ENCODE data around the gene SLC25A47.
"Not testable (repeated sequence)": the region's sequence is repeated elsewhere in the genome, so short reads cannot be mapped to it uniquely, and the experiment has no call there.

Gene SLC25A47

DNA sequence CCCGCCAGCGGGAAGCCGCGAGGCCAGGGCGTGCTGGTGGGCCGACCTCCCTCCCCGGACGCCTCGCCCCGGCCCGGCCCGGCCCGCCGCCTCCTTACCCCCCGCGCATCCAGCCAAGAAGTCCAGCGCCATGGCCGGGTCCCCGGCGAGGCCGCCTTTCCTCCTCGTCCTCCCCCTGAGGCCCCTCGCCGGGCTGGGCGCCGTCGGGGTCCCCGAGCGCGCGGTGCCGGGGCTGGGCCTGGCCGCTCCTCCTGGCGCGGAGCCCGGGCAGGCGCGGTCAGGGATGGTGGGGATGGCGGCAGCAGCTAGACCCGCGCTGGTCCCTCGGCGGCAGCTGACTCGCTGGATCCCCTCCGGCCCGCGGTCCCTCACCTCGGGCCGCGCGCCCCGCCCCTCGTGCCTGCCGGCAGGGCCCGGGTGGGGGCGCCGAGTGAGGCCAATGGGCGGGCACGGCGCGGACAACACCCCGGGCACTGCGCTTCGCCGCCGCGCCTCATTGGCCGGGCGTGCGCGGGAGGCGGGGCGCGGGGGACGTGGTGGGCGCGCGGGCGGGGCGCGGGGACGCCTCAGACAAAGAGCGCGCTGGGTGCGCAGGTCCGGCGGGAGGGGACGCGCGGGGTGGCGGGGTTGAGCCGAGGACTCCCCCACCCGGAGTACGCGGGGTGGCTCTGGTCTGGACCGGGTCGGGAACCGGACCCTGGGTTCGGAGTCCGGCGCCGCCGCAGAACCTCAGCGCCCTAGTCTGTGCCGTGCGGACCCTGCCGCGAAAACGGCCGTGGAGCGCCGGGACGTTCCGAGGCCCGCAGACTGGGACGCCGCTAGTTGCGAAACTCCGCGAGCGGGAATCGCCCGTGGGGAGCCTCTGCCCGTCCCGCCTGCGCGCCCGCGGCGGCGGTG is 16.8 kb upstream of the SLC25A47 start, which contains the start of gene SLC25A29:
TSS of gene SLC25A29 (minus strand) at position 344 of the 897 bp plus-strand sequence. CDS start at position 132, 212 bp downstream.
- DNase-seq = peak; percentile 81

DNA sequence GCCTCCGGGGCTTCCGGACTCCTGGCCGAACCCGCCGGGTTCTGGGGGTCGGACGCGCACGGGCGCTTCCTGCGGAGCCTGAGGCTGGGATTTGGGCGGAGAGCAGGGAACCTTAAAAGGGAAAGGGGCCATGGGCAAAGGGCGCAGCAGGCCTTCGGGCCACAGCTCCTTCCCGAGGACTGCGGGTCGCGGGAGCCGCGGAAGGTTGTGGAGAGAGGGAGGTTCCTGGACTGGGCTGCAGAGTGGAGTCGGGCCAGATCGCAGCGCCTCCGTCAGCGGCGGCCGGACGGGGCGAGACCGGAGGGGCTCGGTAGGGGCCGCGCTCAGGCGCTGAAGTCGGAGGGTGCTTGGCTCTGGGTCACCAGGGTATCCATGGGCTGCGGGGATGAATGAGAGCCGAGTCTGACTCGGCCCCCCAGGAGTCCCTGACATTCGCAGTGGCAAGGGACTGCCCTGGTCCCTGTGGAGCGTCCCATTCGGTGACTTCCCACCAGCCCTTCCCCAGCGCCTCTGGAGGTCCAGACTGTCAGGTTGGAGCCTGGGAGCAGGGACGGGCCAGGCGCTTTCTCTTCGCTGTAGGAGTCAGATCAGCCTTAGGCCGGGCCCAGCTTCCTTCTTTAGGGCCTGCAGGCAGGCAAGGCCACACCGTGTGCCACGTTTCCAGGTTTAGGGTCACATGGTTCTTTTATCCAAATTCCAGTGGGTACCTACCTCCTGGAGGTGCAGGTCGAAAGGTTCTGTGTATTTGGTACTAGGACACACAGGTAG is 16.0 kb upstream of the SLC25A47 start:
- DNase-seq = no peak

DNA sequence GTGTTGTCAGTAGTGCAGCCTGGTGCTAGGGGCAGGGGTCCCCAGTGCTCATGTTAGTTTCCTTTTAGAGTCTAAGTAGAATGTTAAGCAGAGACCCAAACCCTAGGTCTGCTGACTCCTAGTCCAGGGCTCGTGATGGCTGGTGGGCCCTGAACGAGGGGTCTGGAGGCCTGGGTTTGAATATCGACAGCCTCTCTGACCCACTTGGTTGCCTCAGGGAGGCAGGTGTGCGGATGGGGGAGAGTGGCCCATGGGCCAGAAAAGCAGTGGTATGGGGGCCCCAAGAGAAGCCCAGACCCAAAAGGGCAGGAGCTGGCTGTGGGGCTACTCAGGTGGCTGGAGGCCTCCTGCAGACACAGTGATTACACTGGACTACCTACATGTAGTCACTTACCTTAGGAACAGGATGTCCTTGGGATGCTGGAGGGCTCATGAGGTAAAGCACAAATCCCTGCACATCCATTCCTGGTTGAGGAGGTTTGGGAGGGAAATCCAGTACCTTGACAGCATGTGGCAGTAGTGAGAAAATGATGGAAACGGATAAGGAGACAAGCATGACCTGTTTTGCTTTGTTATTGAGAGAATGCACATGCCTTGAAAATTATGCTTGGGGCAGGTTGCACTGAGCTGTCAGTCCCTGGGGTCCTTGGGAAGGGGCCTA is 15.2 kb upstream of the SLC25A47 start:
- DNase-seq = no peak

DNA sequence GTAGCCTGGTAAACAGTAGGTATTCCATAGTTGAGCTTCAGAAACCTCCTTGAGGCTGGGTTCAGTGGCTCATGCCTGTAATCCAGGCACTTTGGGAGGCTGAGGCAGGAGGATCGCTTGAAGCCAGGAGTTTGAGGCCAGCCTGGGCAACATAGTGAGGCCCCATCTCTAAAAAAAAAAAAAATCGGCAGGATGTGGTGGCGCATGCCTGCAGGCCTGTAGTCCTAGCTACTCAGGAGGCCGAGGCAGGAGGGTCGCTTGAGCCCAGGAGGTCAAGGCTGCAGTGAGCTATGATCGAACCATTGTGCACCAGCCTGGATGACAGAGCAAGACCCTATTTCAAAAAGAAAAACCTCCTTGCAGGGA is 14.7 kb upstream of the SLC25A47 start:
- DNase-seq = not testable (repeated sequence)

DNA sequence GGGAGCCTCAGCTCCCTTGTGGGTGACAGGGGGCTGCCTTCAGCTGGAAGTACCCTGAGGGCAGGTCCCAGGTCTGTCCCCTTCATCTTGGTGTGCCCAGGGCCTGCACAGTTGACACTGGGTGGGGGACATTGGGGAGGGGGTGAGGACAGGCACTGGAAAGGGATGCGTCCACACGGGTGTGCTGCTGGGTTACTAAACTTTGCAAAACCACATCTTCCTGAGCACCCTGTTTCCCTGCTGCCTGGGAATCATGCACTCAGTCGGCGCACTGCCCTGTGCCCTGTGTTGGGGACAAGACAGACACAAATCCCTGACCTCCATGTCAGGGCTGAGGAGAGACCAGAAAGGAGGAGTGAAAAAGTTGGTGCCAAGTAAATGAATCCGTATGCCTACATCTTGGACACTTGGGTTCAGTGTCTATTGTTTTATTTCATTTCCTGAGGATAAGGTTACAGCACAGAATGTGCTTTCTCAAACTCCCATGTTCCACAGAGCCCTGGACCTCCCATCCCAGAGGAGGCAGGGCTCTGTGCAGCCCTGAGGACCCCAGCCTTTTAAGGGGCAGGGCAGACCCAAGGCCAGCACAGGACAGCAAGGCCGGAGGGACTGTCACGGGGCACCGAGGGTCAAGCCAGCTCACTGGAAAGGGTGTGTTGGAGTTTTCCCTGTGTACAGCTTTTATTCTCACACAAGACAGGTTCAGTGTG is 14.0 kb upstream of the SLC25A47 start:
- DNase-seq = no peak

DNA sequence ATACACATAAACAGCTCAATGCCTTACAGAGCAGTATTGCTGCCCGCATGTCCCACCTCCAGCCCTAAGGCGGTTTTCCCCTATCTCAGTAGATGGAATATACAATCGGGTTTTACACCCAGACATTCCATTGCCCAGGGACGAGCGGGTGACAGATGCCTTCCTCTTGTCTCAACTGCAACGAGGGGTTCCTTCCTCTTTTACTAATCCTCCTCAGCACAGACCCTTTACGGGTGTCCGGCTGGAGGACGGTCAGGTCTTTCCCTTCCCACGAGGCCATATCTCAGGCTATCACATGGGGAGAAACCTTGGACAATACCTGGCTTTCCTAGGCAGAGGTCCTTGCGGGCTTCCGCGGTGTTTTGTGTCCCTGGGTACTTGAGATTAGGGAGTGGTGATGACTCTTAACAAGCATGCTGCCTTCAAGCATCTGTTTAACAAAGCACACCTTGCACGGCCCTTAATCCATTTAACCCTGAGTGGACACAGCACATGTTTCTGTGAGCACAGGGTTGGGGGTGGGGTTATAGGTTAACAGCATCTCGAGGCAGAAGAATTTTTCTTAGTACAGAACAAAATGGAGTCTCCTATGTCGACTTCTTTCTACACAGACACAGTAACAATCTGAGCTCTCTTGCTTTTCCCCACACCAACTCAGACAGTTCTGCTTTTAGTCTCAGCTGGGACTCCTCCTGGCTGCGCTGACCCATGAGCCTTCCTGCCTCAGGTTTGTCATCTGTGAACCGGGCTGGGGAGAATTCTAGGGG is 10.8 kb upstream of the SLC25A47 start:
- not testable (repeated sequence) for DNase-seq

DNA sequence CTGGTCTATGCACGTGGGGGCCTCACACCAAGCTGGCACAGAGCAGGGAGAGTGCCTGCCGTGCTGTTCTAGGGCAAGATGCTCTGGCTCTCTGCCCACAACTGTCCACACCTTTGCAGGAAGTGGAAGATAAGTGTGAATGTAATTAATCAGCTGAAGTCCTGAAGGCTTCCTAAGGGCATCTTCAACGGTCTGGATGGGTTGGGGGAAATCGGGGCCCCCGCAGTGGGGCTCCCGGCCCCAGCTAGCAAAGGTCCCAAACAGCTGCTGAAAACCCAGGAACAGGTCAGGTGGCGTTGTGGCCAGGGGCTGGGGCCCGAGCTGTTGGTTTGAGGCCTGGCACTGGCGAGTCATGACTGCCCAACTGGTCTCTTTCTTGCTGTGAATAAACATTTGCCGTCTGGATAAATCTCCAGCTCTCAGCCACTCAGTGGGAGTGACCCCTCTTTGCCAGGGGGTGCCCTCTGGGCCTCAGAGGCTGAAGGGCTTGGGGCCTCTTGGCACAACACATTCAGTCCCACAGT is 10.2 kb upstream of the SLC25A47 start:
- DNase-seq = no peak

DNA sequence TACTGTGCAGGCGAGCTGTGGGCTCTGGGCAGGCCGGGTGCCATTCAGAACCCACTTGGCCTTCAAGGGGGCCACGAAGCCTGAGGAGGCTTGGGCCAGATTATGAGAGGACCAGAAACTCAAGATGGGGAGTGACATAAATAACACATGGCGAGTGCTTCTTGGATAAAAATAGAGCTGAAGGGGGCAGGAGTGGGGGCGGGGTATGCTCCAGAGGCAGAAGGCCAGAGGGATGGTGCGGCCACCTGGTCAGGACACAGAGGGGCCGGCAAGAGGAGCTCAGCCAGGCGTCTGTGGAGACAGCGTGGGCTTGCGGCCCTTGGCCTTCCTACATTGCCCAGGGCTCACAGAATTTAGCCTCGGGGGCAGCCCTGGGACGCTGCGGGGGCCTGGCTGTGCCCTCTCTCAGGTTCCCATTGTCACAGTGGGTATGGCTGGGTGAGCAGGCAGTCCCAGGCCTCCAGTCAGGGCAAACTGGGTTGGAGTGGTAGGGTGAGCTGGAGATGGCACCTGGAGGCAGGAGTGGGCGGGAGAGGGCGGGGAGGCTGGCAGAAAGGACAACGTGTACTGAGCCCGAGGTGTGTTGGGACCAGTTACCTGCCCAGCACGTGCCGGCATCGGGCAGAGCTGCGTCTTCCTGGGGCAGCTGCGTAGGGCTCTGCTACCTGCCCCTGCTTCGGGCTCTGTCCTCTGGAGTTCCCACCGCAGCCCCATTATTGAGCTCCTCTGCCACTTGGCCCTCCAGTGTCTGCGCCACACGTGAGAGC is 9.5 kb upstream of the SLC25A47 start:
- DNase-seq = no peak

DNA sequence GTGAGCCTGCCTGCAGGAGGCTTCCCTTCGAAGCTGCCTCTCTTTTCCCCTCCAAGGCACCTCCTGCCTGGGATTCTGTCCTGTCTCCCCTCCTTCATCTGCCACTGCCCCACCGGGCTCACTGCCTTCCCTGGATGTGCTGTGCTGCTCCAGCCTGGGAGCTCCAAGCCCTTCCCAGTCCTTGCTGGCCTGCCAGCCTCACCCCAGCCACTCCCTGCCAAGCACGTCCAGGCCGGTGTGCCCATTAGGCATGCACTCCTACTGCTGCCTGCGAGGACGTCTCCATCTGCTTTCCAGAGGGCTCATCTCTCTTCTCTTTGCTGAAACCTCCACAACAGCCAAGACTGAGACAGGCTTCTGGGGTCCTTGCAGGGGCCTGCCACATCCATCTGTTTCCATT is 8.4 kb upstream of the SLC25A47 start:
- DNase-seq = no peak

DNA sequence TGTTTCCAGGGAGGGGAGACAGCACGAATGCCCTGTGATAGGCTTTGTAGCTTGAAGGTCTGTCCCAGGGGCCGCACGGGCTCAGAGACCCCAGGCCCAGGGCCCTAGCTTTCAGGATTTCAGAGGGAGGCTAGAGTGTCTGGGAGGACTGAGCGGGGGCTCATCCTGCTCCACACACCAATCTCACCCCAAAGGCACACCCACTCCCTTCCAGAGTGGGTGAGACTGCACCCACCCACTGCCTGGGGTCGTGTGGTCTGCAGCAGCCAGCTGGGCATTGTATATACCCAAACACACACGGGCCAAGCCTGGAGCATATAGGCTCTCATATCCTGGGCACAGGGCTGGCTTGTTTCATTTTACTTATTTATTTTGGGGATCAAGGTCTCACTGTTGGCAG is 5.8 kb upstream of the SLC25A47 start:
- no peak for DNase-seq

DNA sequence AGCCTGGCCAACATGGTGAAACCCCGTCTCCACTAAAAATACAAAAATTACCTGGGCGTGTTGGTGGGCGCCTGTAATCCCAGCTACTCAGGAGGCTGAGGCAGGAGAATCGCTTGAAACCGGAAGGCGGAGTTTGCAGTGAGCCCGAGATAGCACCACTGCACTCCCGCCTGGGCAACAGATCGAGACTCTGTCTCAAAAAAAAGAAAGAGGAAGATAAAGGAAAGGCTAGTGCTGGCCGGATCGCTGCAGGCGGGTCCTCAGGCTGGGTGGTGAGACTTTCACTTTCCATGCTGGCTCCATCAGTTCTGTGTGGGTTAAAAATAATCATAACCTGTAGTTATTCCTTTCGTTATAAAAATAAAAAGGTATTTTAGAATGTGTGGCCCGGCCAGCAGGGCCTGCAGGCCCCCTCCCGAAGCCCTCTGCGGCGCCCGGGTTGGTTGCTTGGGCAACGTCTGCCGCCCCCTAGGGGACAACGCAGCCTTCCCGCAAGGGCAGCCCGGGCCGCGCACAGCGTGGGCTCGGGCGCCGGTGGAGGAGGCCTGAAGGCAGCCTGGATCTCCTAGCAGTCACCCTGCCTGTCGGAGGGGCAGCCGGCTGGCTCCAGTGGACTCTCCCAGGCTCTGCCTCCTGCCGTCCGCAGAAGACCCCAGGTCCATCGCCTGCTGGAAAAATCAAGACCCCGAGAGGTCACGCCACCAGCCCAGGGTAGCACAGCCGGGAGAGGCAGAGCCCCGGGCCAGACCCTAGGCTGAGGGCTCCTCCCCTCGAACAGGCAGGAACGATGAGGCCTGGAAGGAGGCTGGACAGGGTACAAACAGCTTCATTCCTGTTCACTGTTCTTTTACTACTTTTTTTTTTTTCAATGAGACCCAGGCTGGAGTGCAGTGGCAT is 5.0 kb upstream of the SLC25A47 start:
- DNase-seq = peak; percentile 70

DNA sequence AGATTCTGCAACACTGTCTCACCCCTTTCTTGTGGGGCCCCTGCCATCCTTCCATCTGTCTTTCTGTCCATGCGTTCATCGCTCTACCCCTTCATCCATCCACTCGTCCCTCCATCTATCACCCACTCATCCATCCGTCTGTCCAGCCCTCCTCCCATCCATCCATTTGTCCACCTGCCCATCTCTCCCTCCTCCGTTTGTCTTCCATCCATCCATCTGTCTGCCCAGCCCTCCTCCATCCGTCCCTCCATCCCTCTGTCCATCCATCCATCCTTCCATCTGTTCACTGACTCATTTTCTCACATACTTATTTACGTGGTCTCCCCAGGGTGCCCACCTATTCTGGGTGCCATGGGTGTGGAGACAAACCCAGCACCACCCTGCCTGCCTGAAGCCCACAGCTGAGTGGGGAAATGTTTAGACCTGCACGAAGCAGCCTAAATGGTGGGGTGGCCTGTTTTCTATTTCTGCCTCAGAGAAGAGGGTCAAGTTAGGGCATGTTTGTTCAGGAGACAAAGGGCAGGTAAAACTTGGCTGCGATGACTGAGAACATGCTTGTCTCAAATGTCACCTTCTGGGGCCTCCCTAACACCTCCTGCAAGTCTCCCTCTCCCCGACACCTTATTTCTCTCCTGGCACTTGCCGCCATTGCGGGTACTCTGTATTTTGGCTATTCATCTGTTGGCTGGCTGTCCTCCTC is 2.8 kb upstream of the SLC25A47 start:
- no peak for DNase-seq

DNA sequence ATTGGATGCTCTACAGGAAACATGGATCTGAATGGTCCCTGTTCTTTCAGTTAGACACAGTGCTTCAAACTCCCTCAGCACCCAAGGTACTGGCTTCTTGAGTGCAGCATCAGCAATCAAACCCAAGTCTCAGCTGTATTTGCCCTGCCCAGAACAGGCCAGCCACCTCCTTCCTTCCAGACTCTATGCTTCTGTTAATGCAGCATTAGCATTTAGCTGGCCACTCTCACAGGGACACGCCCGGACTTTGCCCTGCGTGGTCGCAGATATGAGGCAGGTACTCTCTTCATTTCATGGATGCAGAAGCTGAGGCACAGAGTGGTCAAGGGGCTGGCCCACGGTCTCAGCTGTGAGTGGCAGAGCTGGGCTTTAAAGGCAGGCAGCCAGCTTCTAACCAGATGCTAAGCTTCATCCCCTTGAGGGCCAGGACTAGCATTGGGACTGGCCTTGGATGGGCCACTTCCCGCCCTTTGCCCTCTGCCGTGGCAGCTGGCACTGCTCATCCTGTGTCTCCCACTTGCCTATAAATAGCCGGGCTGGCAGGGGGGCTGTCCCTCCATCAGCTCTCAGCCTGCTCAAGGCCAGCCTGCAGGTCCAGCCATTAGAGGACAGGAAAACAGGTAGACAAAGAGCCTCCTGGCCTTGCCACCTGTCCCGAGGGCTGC is 1.5 kb upstream of the SLC25A47 start:
- no peak for DNase-seq

DNA sequence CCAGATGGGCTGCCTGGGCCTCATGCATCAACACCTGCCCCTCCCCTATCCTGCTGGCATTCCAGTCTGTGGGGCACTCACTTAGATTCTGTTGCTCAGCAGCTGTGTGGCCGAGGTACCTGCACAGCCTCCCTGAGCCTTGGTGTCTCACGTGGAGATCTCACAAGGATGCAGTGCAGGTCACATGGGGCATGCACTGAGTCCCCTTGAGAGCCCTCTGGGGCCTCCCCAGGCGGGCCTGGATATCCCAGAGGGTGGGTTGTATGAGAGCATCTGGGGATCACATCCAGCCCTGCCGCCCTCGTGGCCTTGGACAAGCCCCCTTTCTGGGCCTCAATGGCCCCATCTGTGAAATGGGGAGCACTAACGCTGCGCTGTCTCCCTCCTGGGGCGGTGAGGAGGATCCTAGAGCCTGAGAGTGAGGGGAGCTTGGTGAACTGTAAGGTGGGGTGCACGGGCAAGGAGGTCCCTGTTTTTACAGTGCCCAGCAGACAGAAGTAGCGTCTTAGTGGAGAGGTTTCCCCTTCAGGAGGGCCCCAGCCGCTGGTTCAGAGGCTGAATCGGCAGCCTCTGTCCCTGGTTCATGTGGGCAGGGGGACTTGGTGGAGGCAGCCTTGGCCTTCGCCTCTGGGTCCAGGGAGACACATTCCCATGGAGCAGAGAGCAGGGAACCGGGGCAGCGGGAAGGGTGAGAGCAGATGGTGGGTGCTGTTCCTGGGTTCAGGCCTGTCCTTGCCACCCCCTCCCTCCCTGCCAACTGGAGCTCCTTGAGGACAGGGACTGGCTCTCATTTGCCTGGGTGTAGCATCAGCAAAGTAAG is 791 bp upstream of the SLC25A47 start:
- no peak for DNase-seq

DNA sequence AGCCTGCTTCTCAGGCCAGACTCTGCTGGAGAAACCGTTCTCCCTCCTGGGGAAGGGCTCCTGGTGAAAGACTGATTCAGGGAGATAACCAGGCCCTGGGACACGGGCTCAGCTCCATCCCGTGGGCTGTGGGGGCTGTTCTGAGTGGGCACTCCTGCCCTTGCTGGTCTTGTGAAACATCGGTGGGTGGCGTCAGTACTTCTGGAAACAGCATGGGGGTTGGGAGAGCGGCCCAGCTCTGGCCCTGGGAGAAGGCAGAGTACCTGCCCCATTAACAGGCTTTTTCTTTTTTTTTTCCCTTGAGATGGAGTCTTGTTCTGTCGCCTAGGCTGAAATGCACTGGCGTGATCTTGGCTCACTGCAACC is 786 bp downstream of the SLC25A47 start:
- no peak for DNase-seq

DNA sequence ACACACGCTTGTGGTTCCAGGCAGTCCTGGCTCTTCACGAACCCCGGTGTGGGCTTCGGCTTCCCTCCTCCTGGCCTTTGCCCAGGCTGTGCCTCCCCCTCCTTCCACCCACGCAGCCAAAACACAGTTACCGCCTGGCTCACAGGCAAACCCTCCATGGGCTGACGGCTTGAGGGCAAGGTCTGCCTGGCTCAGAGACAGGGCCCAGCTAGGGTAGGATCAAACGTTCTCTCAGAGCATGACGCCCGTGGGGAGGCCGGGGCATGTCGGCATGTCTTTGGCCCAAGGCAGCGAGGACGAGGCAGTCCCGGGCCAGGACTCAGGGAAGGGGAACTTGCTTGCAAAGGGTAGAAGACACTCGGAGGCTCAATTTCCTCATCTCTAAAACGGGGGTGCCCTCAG is 2.1 kb downstream of the SLC25A47 start:
- no peak for DNase-seq

DNA sequence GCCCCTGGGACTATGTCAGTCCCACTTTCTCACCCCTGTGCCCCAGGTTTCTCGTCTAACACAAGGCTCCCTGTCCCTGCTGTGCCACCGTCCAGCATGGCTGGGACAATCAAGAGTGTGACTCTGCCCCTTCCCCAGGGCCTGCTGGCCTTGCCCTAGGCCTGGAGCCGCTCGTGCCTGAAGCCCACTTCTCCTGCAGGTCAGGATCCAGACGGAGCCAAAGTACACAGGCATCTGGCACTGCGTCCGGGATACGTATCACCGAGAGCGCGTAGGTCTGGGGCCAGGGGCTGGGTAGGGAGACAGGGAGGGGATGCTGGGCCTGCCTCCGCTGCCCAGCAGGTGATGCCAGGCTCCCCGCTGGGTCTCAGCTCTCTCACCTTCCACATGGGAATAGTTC is 2.8 kb downstream of the SLC25A47 start:
- no peak for DNase-seq

DNA sequence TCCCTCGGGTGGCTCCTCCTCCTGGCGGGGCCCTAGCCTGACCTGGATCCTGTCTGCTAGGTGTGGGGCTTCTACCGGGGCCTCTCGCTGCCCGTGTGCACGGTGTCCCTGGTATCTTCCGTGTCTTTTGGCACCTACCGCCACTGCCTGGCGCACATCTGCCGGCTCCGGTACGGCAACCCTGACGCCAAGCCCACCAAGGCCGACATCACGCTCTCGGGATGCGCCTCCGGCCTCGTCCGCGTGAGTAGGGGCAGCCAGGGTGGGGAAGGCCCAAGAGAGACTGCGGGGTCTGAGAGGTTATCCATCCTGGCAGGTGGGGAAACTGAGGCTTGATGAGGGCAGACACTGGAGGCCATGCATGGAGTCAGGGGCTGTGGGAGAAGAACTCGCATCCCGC is 4.0 kb downstream of the SLC25A47 start:
- DNase-seq = no peak
